C4-2B (cell line): ENCODE measurements around the gene FGF21.

Experiments used
- ZFX ChIP-seq: fragments of 450-650 bp; IDR thresholded peaks from 2 replicates; pipeline ENCODE4 v1.6.1; 2017
- TF ChIP-seq, protein P1 (sequence below): fragments of 450-650 bp; conservative IDR thresholded peaks from 2 replicates; pipeline ENCODE4 v1.5.1; 2017; ENCODE audit warnings: mild to moderate bottlenecking

- TF ChIP-seq, protein P1, sequence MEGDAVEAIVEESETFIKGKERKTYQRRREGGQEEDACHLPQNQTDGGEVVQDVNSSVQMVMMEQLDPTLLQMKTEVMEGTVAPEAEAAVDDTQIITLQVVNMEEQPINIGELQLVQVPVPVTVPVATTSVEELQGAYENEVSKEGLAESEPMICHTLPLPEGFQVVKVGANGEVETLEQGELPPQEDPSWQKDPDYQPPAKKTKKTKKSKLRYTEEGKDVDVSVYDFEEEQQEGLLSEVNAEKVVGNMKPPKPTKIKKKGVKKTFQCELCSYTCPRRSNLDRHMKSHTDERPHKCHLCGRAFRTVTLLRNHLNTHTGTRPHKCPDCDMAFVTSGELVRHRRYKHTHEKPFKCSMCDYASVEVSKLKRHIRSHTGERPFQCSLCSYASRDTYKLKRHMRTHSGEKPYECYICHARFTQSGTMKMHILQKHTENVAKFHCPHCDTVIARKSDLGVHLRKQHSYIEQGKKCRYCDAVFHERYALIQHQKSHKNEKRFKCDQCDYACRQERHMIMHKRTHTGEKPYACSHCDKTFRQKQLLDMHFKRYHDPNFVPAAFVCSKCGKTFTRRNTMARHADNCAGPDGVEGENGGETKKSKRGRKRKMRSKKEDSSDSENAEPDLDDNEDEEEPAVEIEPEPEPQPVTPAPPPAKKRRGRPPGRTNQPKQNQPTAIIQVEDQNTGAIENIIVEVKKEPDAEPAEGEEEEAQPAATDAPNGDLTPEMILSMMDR = no peak
- TF ChIP-seq ZFX = no peak
Observed at GRCh38 chr19:48777139-48777538, 21.8 kb downstream of the FGF21 start.
